Activated CD8-positive, alpha-beta memory T cell treated with anti-CD3 and anti-CD28 coated beads, Interleukin-2, amount 50 U/mL, for 4 hours (primary cell): ENCODE measurements around the gene DOCK4.

Source experiments
- DNase-seq: peaks from one replicate; pipeline ENCODE4 v3.0.0-alpha.2; 2020

DOCK4 gene

GRCh38 chr7:112036071-112036470 is 170.1 kb downstream of the DOCK4 start:
- no peak for DNase-seq

DNA sequence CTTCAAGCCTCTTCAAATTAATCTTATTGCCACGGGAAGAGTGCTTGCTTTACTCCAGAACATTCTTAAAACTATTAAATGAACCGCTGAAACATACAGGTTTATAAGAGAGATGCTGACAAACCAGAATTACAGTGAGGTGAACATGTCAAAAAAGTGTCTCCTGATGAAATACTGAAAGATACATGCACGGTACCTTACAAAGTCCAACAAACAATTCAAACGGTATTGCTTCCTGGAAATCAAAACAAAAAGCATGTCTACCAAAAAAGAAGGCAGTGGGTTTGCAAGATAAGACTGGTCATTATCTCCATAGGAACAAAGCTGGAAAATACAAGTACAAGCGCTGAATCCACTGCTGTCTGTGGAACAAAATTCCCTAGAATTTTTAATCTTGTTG is 174.5 kb downstream of the DOCK4 start:
- DNase-seq: no peak

- DNase-seq: no peak
These were observed 180.6 kb downstream of the DOCK4 start for GRCh38 chr7:112025556-112025955.

DNA sequence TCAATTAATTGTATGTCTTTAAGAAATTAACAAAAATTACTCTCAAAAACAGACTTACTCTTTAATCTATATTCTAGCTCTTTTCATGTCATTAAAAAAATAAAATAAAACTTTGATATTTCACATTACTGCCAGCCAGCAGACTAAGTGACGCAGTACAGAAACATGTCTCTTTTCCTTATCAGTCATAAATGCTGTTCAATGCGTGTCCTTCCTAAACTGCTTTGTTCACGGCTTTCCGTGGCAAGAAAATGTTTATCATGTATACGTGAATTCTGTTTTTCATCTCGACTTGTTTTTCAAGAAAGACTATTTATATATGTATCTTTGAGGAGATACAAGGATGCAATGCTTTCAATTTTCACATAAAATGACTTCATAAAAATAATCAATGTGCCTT is 182.4 kb downstream of the DOCK4 start:
- DNase-seq: no peak

DNA sequence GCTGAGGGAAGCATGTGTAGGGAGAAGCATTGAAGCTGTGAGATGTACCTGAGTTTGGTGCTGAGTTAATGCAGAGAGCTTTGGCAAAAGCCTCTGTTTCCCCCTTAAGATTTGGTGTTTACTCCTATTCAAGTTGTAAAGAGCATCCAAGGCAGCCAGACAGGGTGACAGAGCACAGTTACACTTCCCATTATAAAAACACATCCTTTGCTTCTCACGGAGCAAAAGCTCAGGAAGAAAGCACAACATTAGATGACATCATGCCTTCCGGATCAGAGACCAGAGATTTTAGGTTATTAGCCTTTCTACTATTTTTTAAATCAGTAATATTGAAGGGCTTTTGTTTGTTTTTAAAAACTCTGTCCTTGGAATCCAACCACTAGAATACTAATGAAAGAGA is 182.9 kb downstream of the DOCK4 start:
- no peak for DNase-seq

GRCh38 chr7:112022128-112022527 is 184.1 kb downstream of the DOCK4 start:
- DNase-seq: no peak

DNA sequence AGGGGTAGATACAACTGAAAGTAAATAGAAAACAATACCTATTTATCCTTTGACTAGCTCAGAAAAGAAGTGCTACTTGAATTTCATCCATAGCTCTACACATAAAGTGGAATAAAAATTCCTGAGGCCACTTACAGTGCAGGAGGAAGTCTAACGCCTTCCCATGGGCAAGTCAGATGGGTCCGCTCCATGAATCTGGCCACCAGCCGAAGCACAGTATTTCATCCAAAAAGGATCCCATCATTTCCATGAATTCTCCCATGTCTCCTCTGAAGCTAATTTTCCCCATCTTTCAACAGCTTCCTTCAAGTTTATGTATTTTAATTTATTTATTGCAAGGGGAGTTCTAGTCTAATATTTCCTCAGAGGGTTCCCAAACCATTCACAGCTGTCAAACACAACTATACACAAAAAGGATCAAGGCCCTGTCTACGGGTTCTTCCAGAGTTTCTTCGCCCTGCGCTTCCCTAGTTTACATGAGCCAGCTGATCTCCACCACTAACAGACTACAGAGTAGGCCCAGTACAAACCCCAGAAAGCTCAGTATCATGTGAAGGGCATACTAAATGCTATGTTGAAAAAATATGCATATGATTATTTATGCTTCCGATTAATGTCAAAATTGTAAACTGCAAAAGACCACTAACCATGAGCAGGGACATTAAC is 184.7 kb downstream of the DOCK4 start:
- DNase-seq: no peak

GRCh38 chr7:112020800-112021199 is 185.4 kb downstream of the DOCK4 start:
- DNase-seq: no peak

DNA sequence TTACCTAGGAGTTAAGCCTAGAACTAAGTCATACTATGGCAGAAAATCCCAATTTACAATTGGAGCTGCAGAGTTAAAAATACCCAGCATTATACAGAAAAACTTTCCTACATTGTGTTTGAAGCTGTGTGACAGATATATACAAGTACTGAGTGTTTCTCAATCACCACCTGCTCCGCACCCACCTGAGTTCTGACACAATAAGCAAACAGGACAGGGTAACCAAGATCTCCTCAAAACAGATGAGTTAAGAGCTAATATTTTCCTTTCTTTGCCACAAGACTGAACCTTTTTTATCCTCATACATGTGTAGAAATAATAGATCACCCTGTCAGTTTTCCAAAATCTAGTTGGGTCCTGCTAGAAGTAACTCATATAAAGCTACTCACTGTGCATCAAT is 186.3 kb downstream of the DOCK4 start:
- no peak for DNase-seq

DNA sequence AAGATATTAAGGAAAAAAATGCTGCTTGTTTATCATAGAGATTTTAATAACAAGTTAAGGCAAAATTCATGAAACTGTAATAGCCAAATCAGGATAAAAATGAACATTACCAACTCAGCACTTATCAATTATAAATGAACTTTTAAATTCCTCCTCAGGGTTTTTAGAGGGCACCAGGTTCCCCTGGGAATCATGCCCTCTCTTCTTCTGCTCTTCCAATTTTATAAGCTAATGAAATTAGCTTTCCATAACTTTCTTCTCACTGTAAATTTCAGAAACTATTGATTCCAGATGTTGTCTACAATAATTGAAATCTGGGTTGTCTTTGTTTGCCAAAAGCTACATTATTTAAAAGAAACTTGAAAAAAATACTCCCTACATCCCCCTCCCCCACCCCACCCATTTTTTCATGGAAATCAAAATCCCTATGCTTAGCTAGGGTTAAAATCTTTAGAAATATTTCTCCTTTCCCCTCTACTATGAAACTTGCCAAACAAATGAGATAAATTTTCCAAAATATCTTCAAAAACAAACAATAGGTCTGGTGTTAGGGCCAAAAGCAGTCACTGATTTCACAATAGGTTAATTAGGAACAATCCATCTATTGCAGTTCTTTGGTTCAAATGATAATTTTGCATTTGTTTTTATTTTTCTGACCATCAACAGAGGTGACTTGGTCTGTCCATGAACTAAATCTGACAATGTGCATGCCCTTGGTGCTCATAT is 187.7 kb downstream of the DOCK4 start:
- DNase-seq: no peak

DNA sequence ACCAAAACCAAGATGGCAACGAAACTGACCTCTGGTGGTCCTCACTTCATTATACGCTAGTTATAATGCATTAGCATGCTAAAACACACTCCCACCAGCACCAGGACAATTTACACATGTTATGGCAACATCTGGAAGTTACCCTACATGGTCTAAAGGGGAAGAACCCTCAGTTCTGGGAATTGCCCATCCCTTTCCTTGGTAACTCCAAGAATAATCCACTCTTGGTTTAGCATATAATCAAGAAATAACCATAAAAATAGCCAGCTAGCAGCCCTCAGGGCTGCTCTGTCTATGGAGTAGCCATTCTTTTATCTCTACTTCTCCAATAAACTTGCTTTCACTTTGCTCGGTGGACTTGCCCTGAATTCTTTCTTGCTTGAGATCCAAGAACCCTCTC is 191.1 kb downstream of the DOCK4 start:
- no peak for DNase-seq

DNA sequence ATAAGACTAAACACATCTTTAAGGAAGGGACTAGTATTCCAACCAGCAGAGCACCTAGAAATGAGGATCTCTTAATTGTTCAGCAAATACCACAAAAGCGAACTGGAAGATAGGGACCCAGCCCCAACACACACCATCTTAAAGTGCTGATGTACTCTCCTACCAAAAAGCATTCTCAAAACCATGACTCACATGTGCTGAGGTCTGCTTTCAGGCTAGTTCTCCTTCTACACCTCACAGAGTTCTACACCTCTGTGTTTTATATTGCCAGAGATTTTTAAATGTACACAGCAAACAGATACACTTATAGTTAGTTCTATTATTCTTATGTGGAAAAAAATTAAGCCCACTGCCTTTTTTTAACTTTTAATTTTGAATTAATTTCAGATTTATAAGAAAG is 191.9 kb downstream of the DOCK4 start:
- no peak for DNase-seq

- no peak for DNase-seq
These were observed 192.9 kb downstream of the DOCK4 start for GRCh38 chr7:112013274-112013673.

GRCh38 chr7:112012242-112012641 is 194.0 kb downstream of the DOCK4 start:
- no peak for DNase-seq

GRCh38 chr7:112010994-112011393 is 195.2 kb downstream of the DOCK4 start:
- no peak for DNase-seq

- DNase-seq: no peak
These were observed 196.1 kb downstream of the DOCK4 start for GRCh38 chr7:112010109-112010508.

DNA sequence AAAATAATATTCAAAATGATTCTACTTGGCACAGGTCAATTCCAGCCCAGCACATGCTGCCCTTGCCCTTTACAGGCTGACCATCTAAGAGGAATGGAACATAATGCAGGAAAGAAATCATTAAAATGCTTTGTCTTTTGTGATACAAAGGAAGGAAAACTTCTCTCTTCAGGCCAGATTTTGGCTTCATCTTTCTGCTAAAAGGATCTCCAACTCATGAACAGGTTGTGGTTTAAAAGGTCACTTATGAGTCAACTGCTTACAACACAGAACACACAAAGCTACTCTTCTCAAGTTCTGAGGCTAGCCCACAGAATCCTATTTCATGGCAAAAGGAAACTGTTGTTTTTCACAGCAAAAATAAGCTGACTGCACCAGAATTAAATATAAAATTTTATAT is 197.1 kb downstream of the DOCK4 start:
- no peak for DNase-seq

DNA sequence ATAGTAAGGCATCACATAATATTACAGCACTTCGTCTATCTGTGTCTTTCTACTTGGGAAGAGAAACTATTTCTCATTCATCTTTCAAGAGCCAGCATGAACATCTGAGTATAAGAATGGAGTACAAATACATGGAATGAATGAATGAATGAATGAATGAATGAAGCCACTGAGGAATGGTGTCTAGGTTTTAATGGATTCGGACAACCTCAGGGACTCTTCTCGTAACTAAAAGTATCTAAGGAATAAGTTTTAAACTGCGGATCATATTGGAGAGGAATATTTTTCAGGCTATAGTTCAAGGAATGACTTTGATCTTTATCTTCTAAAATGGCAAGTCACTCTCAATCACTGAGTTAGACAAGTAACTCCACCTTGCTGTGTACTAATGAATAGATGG is 199.0 kb downstream of the DOCK4 start:
- DNase-seq: no peak

DNA sequence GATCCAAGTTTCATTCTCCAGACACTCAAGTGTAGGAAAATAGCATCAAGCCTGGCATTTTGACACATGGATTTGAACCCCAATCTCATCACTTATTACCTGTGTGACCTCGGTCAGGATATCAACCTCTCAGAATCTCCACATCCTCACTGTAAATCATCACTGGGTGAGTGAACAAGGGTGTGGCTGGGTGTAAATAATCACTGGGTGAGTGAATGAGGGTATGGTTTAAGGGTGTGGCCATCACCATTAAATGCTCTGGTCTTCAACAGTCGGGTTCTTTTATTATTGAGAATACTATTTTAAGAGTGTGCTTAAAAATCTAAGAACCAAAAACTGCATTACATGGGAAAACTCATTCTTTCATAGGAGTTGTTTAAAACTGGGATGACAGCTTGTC is 200.1 kb downstream of the DOCK4 start:
- DNase-seq: no peak

- DNase-seq: no peak
These were observed 200.9 kb downstream of the DOCK4 start for GRCh38 chr7:112005205-112005775.

DNA sequence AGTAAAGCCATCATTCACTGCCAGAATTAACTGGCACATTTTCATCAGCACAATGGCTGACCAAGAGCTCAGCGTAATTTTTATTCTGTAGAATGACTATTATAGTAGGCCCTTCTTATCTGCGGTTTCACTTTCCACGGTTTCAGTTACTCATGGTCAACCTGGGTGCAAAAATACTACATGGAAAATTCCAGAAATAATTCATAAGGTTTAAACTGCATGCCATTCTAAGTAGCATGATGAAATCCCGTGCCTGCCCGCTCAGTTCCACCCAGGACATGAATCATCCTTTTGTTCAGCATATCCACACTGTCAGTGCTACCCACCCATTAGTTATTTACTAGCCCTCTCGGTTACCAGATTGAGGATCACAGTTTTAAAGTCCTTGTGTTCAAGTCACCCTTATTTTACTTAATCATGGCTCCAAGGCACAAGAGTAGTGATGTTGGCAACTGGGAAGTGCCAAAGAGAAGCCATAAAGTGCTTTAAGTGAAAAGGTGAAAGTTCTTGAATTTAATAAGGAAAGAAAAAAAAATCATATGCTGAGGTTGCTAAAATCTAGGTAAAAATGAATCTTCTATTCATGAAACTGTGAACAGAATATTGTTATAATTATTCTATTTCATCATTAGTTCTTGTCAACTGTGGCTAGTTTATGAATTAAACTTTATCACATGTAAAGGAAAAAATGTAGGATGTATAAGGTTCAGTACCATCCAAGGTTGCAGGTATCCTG is 204.9 kb downstream of the DOCK4 start:
- DNase-seq: no peak

- DNase-seq: no peak
These were observed 207.9 kb downstream of the DOCK4 start for GRCh38 chr7:111998326-111998725.

- no peak for DNase-seq
These were observed 208.7 kb downstream of the DOCK4 start for GRCh38 chr7:111997546-111997945.

DNA sequence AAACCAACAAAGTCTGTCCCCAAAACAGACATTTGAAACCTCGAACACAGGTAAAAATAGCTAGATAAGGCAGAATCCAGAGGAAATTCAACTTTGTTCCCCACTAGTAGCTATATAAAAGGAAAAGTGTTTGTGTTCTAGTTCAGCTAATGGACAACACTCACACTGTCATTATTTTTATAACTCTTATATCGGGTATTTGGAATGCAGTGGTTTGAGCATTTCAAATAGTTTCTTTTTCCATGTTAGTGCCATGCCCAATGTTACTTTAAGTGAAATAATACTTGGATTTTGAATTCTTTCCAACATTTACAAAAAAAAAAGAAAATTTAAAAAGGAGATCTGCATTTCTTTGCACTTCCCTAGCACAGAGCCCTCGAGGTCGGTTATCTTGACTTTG is 213.6 kb downstream of the DOCK4 start:
- no peak for DNase-seq
